OCI-LY1 (cell line): ENCODE data around the gene LAMB2.

ENCODE experiments used
- H2AFZ ChIP-seq: fragments of 200-600 bp; sonication (generic), shearing (Covaris generic); 2 replicates; pipeline ENCODE4 v1.6.0; 2014; ENCODE audit warnings: antibody characterized with exemption, mild to moderate bottlenecking, low read length
- H3F3A ChIP-seq: fragments of 200-600 bp; sonication (generic), shearing (Covaris generic); 2 replicates; pipeline ENCODE4 v1.6.0; 2014; ENCODE audit warnings: mild to moderate bottlenecking, antibody characterized with exemption, low read length, moderate library complexity; ENCODE audit not compliant: insufficient read depth
- H3K27ac ChIP-seq: fragments of 200-600 bp; sonication (generic); 2 replicates; pipeline ENCODE4 v1.5.1; 2014; ENCODE audit warnings: low read length, mixed run types, mild to moderate bottlenecking, low read depth; ENCODE audit not compliant: poor library complexity, severe bottlenecking
- H3K27me3 ChIP-seq: fragments of 200-600 bp; sonication (generic); 2 replicates; pipeline ENCODE4 v1.6.0; 2014; ENCODE audit warnings: antibody characterized with exemption, mild to moderate bottlenecking, low read length, moderate library complexity; ENCODE audit not compliant: insufficient read depth
- H3K36me3 ChIP-seq: fragments of 200-600 bp; sonication (generic); 2 replicates; pipeline ENCODE4 v1.6.1; 2014; ENCODE audit warnings: mild to moderate bottlenecking, antibody characterized with exemption, low read length, moderate library complexity, mixed read lengths; ENCODE audit not compliant: insufficient read depth
- H3K4me1 ChIP-seq: fragments of 200-600 bp; sonication (generic); 2 replicates; pipeline ENCODE4 v1.5.1; 2014; ENCODE audit warnings: mild to moderate bottlenecking, low read length, moderate library complexity; ENCODE audit not compliant: insufficient read depth, severe bottlenecking
- H3K4me2 ChIP-seq: fragments of 200-600 bp; sonication (generic), shearing (Covaris generic); 2 replicates; pipeline ENCODE4 v1.6.1; 2014; ENCODE audit warnings: low read length
- H3K4me3 ChIP-seq: fragments of 200-600 bp; sonication (generic); 2 replicates; pipeline ENCODE4 v1.5.1; 2014; ENCODE audit warnings: low read length, low read depth, mild to moderate bottlenecking, mixed read lengths; ENCODE audit not compliant: poor library complexity, severe bottlenecking
- H3K79me2 ChIP-seq: fragments of 200-600 bp; shearing (Covaris generic); 2 replicates; pipeline ENCODE4 v1.6.1; 2016; ENCODE audit warnings: mixed run types, low read length, mixed read lengths; ENCODE audit not compliant: insufficient read depth
- H3K9ac ChIP-seq: fragments of 200-600 bp; sonication (generic), shearing (Covaris generic); 2 replicates; pipeline ENCODE4 v1.6.1; 2014; ENCODE audit warnings: mild to moderate bottlenecking, low read length, mixed read lengths
- H3K9me2 ChIP-seq: fragments of 200-600 bp; sonication (generic), shearing (Covaris generic); 2 replicates; pipeline ENCODE4 v1.6.1; 2014; ENCODE audit warnings: low read depth, mild to moderate bottlenecking, low read length, mixed read lengths
- H3K9me3 ChIP-seq: fragments of 200-600 bp; shearing (Covaris generic); 2 replicates; pipeline ENCODE4 v1.6.1; 2014; ENCODE audit warnings: low read length, mixed read lengths
- H4K20me1 ChIP-seq: fragments of 200-600 bp; sonication (generic), shearing (Covaris generic); 2 replicates; pipeline ENCODE4 v1.6.0; 2016; ENCODE audit warnings: mild to moderate bottlenecking, low read length; ENCODE audit not compliant: insufficient read depth
- CTCF ChIP-seq: fragments of 200-600 bp; sonication (generic), shearing (Covaris generic); IDR thresholded peaks from 2 replicates; pipeline ENCODE4 v1.5.1; 2017; ENCODE audit warnings: mild to moderate bottlenecking, antibody characterized with exemption, low read length, moderate library complexity, mixed read lengths
- EZH2 ChIP-seq: fragments of 200-600 bp; sonication (generic), shearing (Covaris generic); IDR thresholded peaks from 2 replicates; pipeline ENCODE4 v1.8.0; 2017; ENCODE audit warnings: borderline replicate concordance, mixed run types, mild to moderate bottlenecking, antibody characterized with exemption, low read length, moderate library complexity, mixed read lengths

The LAMB2 gene

GRCh38 chr3:49173792-49174170 lies 40.9 kb upstream of the LAMB2 start:
- H4K20me1 ChIP-seq, result no peaks in the 10 kb centered on the region

GRCh38 chr3:49173116-49173791 lies 40.4 kb upstream of the LAMB2 start:
- no peak overlapping the region for H3K9ac ChIP-seq
- H3K27me3 ChIP-seq, result no peaks in the 10 kb centered on the region
- H3K27ac ChIP-seq, result no peak overlapping the region
- no peaks in the 10 kb centered on the region for H3K9me2 ChIP-seq
- no peaks in the 10 kb centered on the region for H3K36me3 ChIP-seq
- H3K4me2 ChIP-seq, result no peak overlapping the region
- TF ChIP-seq CTCF (no peak), EZH2 (no peak)
- H3K9me3 ChIP-seq, result no peaks in the 10 kb centered on the region
- H3K4me1 ChIP-seq, result peaks cover 8% of the 10 kb centered on the region
- H3F3A ChIP-seq, result no peaks in the 10 kb centered on the region
- H4K20me1 ChIP-seq, result no peaks in the 10 kb centered on the region
- H3K79me2 ChIP-seq, result no peaks in the 10 kb centered on the region
- H2AFZ ChIP-seq, result no peak overlapping the region
- H3K4me3 ChIP-seq, result no peak overlapping the region

More at GRCh38 chr3:49173792-49174170, 40.9 kb upstream of the LAMB2 start:
- Histone ChIP-seq H3K27me3 (no peaks in the 10 kb centered on the region), H3K27ac (no peak overlapping the region), H3K79me2 (no peaks in the 10 kb centered on the region), H2AFZ (no peak overlapping the region), H3K9ac (no peak overlapping the region), H3K4me3 (no peak overlapping the region), H3K36me3 (no peaks in the 10 kb centered on the region), H3F3A (no peaks in the 10 kb centered on the region), H3K9me2 (no peaks in the 10 kb centered on the region), H3K9me3 (no peaks in the 10 kb centered on the region), H3K4me1 (peaks cover 8% of the 10 kb centered on the region), H3K4me2 (no peak overlapping the region)
- no peak for TF ChIP-seq CTCF
- TF ChIP-seq EZH2, result no peak

- H3K9ac ChIP-seq, result no peak overlapping the region
- no peak overlapping the region for H3K4me3 ChIP-seq
- no peaks in the 10 kb centered on the region for H3K36me3 ChIP-seq
- H3K27me3 ChIP-seq, result no peaks in the 10 kb centered on the region
- H3K9me2 ChIP-seq, result no peaks in the 10 kb centered on the region
- no peaks in the 10 kb centered on the region for H3K79me2 ChIP-seq
- H3K4me1 ChIP-seq, result peaks cover 8% of the 10 kb centered on the region
- H3K9me3 ChIP-seq, result no peaks in the 10 kb centered on the region
- H3K27ac ChIP-seq, result no peak overlapping the region
- H4K20me1 ChIP-seq, result no peaks in the 10 kb centered on the region
- no peak overlapping the region for H2AFZ ChIP-seq
- TF ChIP-seq EZH2 (no peak), CTCF (no peak)
- no peaks in the 10 kb centered on the region for H3F3A ChIP-seq
- no peak overlapping the region for H3K4me2 ChIP-seq
These were observed 39.7 kb upstream of the LAMB2 start for GRCh38 chr3:49172551-49173041.
